Caco-2 (cell line): ENCODE results near the gene ZNF214. TPM values are rescaled to one million over a fixed set of nuclear protein-coding genes. Genes with fewer than 3 reads are reported as not detected.
"Not testable (repeated sequence)": the region's sequence is repeated elsewhere in the genome, so short reads cannot be mapped to it uniquely, and the experiment has no call there.

Experiments used
- BruUV-seq: library from RNA; stranded (reverse); fragments of 400-500 nt; replicated peaks from 2 replicates; lab custom pipeline; 2021; lab: Mats Ljungman, UMichigan
- CTCF ChIA-PET: fragments of 300-600 bp; sonication (Branson Sonifier 250); formaldehyde crosslinking; loops from one replicate; lab custom pipeline; 2022; ENCODE audit warnings: antibody characterized with exemption; lab: Charles Lee
- POLR2A ChIA-PET: fragments of 300-600 bp; sonication (Branson Sonifier 250); formaldehyde crosslinking; loops from one replicate; lab custom pipeline; 2022; ENCODE audit warnings: antibody characterized with exemption; lab: Charles Lee
- DNase-seq, 2 experiments: peaks; one replicate each; pipeline versions ENCODE4 v3.0.0 to v3.0.0-alpha.2; 2020 to 2022
- H3K27me3 ChIP-seq: replicated peaks from 2 replicates; pipeline ENCODE4 v1.6.0; 2011; ENCODE audit warnings: low read length; ENCODE audit not compliant: control insufficient read depth, insufficient read depth
- H3K36me3 ChIP-seq: 2 replicates; pipeline ENCODE4 v1.5.1; 2011; ENCODE audit warnings: low read length; ENCODE audit not compliant: control insufficient read depth, insufficient read depth
- H3K4me1 ChIP-seq: fragments of 250-450 bp; sonication (Bioruptor Pico); 2 replicates; pipeline ENCODE4 v1.5.1; 2020; ENCODE audit warnings: mild to moderate bottlenecking
- H3K4me3 ChIP-seq: 2 replicates; pipeline ENCODE4 v1.5.1; 2011; ENCODE audit warnings: low read depth, mild to moderate bottlenecking, control low read depth, low read length
- H3K9me3 ChIP-seq: fragments of 250-450 bp; sonication (Bioruptor Pico); 2 replicates; pipeline ENCODE4 v1.5.1; 2020; ENCODE audit warnings: mild to moderate bottlenecking, moderate library complexity
- H3K27ac Mint-ChIP-seq: one replicate; pipeline ENCODE4 v1.8.0; 2022; ENCODE audit warnings: mixed read lengths; ENCODE audit not compliant: unreplicated experiment
- H3K27me3 Mint-ChIP-seq: one replicate; pipeline ENCODE4 v1.8.0; 2022; ENCODE audit warnings: mixed read lengths; ENCODE audit not compliant: insufficient read depth, unreplicated experiment
- H3K36me3 Mint-ChIP-seq: one replicate; pipeline ENCODE4 v1.8.0; 2022; ENCODE audit warnings: mild to moderate bottlenecking, mixed read lengths; ENCODE audit not compliant: insufficient read depth, unreplicated experiment
- H3K4me1 Mint-ChIP-seq: one replicate; pipeline ENCODE4 v1.8.0; 2022; ENCODE audit warnings: low read depth, mixed read lengths; ENCODE audit not compliant: unreplicated experiment
- H3K4me3 Mint-ChIP-seq: one replicate; pipeline ENCODE4 v1.8.0; 2022; ENCODE audit warnings: mild to moderate bottlenecking, moderate library complexity, mixed read lengths; ENCODE audit not compliant: unreplicated experiment
- H3K9me3 Mint-ChIP-seq: one replicate; pipeline ENCODE4 v1.8.0; 2022; ENCODE audit warnings: mixed read lengths; ENCODE audit not compliant: unreplicated experiment
- intact Hi-C: fragments of 100-400 bp; cut with micrococcal nuclease; formaldehyde crosslinking; loops from one replicate; pipeline ENCODE4 v1.10.0; 2022; ENCODE audit not compliant: unreplicated experiment
- total RNA-seq: library from RNA; stranded (reverse); gene quantifications from 2 replicates; pipeline ENCODE4 v1.2.3, GENCODE V29; 2022
- TF ChIP-seq, protein P1 (sequence below), 2 experiments: fragments of 200-600 bp in 1 of 2; IDR thresholded peaks; 1 replicate in 1 of 2; 2 replicates in 1 of 2; pipeline versions ENCODE4 v1.5.1 to v1.8.0; 2011 to 2022; ENCODE audit warnings: antibody characterized with exemption in 1 of 2, control low read depth in 1 of 2, inconsistent platforms in 1 of 2, low read depth in 1 of 2, low read length in 1 of 2, mild to moderate bottlenecking in 1 of 2, moderate library complexity in 1 of 2; ENCODE audit not compliant: insufficient read depth in 1 of 2, severe bottlenecking in 1 of 2, unreplicated experiment in 1 of 2

The ZNF214 gene
- total RNA-seq, 1 experiment from 2014 or later: 0.70 TPM

DNA sequence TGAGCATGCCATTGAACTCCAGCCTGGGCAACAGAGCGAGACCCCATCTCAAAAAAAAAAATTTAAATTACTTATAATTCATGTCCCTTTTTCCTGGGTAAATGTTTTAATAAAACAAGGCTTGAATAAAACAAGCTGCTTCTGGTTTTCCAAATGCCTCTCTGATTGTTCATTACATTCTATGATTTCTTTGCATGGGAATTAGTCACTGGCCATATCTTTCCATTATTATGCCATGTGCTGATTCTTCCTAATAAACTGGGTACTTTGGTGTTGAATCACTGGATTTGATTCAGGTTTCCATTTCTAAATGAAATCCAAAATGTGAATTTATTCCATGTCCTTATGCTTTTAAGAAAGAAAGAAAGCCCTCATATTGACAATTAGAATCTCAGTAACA is 51.3 kb downstream of the ZNF214 start:
- Mint-ChIP-seq H3K9me3 (no peaks in the 10 kb centered on the region), H3K4me3 (no peak overlapping the region), H3K27ac (no peak overlapping the region), H3K27me3 (no peaks in the 10 kb centered on the region), H3K36me3 (no peaks in the 10 kb centered on the region), H3K4me1 (no peaks in the 10 kb centered on the region)
- Histone ChIP-seq H3K4me1 (no peaks in the 10 kb centered on the region), H3K36me3 (no peaks in the 10 kb centered on the region), H3K4me3 (no peak overlapping the region), H3K27me3 (no peaks in the 10 kb centered on the region), H3K9me3 (no peaks in the 10 kb centered on the region)
- no TSS peak for BruUV-seq
- TF ChIP-seq, protein P1, sequence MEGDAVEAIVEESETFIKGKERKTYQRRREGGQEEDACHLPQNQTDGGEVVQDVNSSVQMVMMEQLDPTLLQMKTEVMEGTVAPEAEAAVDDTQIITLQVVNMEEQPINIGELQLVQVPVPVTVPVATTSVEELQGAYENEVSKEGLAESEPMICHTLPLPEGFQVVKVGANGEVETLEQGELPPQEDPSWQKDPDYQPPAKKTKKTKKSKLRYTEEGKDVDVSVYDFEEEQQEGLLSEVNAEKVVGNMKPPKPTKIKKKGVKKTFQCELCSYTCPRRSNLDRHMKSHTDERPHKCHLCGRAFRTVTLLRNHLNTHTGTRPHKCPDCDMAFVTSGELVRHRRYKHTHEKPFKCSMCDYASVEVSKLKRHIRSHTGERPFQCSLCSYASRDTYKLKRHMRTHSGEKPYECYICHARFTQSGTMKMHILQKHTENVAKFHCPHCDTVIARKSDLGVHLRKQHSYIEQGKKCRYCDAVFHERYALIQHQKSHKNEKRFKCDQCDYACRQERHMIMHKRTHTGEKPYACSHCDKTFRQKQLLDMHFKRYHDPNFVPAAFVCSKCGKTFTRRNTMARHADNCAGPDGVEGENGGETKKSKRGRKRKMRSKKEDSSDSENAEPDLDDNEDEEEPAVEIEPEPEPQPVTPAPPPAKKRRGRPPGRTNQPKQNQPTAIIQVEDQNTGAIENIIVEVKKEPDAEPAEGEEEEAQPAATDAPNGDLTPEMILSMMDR (IDR thresholded peaks at IDR 0.05; ENCODE audit: insufficient read depth in 1 of 2, low read depth in 1 of 2, low read length in 1 of 2, severe bottlenecking in 1 of 2, unreplicated experiment in 1 of 2): no peak
- intact Hi-C loops: no loop called here
- no peak for DNase-seq
- POLR2A ChIA-PET: no interaction called here
- CTCF ChIA-PET: no interaction called here

- no peak overlapping the region for H3K27ac Mint-ChIP-seq
These were observed 57.5 kb downstream of the ZNF214 start for GRCh38 chr11:6962673-6963072.

GRCh38 chr11:6962141-6962540 is 58.0 kb downstream of the ZNF214 start:
- Mint-ChIP-seq H3K36me3 (no peaks in the 10 kb centered on the region), H3K27ac (no peak overlapping the region), H3K9me3 (no peaks in the 10 kb centered on the region), H3K27me3 (peaks cover 7% of the 10 kb centered on the region), H3K4me1 (no peaks in the 10 kb centered on the region), H3K4me3 (no peak overlapping the region)
- no peaks in the 10 kb centered on the region for H3K27me3 ChIP-seq
- intact Hi-C loops: no loop called here
- no peaks in the 10 kb centered on the region for H3K9me3 ChIP-seq
- POLR2A ChIA-PET: no interaction called here
- H3K36me3 ChIP-seq: no peaks in the 10 kb centered on the region
- no peaks in the 10 kb centered on the region for H3K4me1 ChIP-seq
- CTCF ChIA-PET: no interaction called here
- DNase-seq: no peak
- no TSS peak for BruUV-seq
- no peak overlapping the region for H3K4me3 ChIP-seq
- TF ChIP-seq, protein P1 (IDR thresholded peaks at IDR 0.05; ENCODE audit: insufficient read depth in 1 of 2, low read depth in 1 of 2, low read length in 1 of 2, severe bottlenecking in 1 of 2, unreplicated experiment in 1 of 2): no peak

More at GRCh38 chr11:6962673-6963072, 57.5 kb downstream of the ZNF214 start:
- no peak for DNase-seq
- Mint-ChIP-seq H3K36me3 (no peaks in the 10 kb centered on the region), H3K4me3 (no peak overlapping the region), H3K27me3 (peaks cover 7% of the 10 kb centered on the region), H3K4me1 (no peaks in the 10 kb centered on the region), H3K9me3 (no peaks in the 10 kb centered on the region)
- intact Hi-C loops: no loop called here
- no peaks in the 10 kb centered on the region for H3K4me1 ChIP-seq
- no TSS peak for BruUV-seq
- H3K4me3 ChIP-seq: no peak overlapping the region
- H3K27me3 ChIP-seq: no peaks in the 10 kb centered on the region
- no peaks in the 10 kb centered on the region for H3K36me3 ChIP-seq
- POLR2A ChIA-PET: no interaction called here
- TF ChIP-seq, protein P1 (IDR thresholded peaks at IDR 0.05; ENCODE audit: insufficient read depth in 1 of 2, low read depth in 1 of 2, low read length in 1 of 2, severe bottlenecking in 1 of 2, unreplicated experiment in 1 of 2): no peak
- CTCF ChIA-PET: no interaction called here
- no peaks in the 10 kb centered on the region for H3K9me3 ChIP-seq

DNA sequence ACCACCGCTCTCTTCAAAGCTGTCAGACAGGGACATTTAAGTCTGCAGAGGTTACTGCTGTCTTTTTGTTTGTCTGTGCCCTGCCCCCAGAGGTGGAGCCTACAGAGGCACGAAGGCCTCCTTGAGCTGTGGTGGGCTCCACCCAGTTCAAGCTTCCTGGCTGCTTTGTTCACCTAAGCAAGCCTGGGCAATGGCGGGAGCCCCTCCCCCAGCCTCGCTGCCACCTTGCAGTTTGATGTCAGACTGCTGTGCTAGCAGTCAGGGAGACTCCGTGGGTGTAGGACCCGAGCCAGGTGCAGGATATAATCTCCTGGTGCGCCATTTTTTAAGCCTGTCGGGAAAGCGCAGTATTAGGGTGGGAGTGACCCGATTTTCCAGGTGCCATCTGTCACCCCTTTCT is 65.9 kb downstream of the ZNF214 start:
- H3K4me1 Mint-ChIP-seq, H3K9me3 Mint-ChIP-seq, H3K4me3 ChIP-seq, H3K4me3 Mint-ChIP-seq, H3K4me1 ChIP-seq, H3K36me3 Mint-ChIP-seq, DNase-seq, POLR2A ChIA-PET, H3K27ac Mint-ChIP-seq, H3K27me3 ChIP-seq, H3K36me3 ChIP-seq, H3K9me3 ChIP-seq, intact Hi-C loops, CTCF ChIA-PET, BruUV-seq: not testable (repeated sequence)
- peaks cover 11% of the 10 kb centered on the region for H3K27me3 Mint-ChIP-seq
